Activated CD8-positive, alpha-beta memory T cell treated with anti-CD3 and anti-CD28 coated beads, Interleukin-2, amount 50 U/mL, for 24 hours (primary cell): ENCODE results near the gene SMYD3.
"Not testable (repeated sequence)": the region's sequence is repeated elsewhere in the genome, so short reads cannot be mapped to it uniquely, and the experiment has no call there.

Experiments
- DNase-seq: peaks from one replicate; pipeline ENCODE4 v3.0.0-alpha.2; 2020; ENCODE audit errors: extremely low read depth

SMYD3 gene

DNA sequence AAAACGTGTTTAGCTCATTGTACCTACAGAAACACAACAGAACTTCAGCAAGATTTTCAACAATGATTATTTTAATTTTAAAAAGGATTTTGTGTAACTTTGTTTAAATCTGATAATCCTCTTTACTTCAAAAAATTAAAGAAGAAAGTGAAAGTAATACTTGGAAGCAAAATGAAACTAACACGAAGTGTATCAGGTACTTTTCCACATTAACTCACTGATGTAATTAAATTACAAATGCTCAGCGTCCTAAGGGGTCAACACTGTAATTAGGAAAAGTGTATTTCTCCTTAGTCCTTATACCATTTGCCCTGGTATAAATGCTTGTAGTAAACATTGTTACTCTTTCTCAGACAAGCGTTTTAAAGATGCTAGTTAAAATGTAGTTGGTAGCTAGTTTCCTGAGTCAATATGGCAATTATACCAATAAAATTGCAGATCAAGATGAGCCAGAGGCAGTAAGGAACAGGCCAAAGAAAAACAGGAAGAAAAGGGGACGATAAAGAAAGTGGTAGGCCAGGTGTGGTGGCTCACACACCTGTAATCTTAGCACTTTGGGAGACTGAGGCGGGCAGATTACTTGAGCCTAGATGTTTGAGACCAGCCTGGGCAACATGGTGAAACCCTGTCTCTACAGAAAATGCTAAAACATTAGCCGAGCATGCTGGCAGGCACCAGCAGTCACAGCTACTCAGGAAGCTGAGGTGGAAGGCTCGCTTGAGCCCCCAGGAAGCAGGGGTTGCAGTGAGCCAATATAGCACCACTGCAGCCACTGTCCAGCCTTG lies 553.0 kb downstream of the SMYD3 start:
- no peak for DNase-seq

GRCh38 chr1:245952383-245953026 lies 554.6 kb downstream of the SMYD3 start:
- no peak for DNase-seq

GRCh38 chr1:245948786-245949185 lies 558.3 kb downstream of the SMYD3 start:
- DNase-seq = no peak

DNA sequence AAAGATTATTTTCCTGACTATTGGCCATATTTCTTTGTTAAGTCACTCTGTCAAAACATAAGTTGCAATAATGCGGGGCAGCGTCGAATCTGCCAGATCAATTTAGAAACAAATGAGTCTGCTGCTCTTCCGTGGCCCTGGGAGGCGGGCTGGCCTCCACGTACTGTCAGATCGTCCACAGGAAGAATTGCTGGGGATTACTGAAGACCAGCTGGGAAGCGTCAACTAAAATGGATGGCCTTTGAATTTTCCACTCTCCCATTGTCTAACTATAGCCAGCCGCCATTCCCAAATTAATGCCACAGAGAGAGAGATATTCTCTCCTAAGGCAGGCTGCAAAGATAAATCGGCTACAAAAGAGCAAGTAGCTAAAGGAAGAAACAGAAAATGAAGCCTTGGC lies 560.2 kb downstream of the SMYD3 start:
- no peak for DNase-seq

GRCh38 chr1:245945136-245945535 lies 561.9 kb downstream of the SMYD3 start:
- not testable (repeated sequence) for DNase-seq

DNA sequence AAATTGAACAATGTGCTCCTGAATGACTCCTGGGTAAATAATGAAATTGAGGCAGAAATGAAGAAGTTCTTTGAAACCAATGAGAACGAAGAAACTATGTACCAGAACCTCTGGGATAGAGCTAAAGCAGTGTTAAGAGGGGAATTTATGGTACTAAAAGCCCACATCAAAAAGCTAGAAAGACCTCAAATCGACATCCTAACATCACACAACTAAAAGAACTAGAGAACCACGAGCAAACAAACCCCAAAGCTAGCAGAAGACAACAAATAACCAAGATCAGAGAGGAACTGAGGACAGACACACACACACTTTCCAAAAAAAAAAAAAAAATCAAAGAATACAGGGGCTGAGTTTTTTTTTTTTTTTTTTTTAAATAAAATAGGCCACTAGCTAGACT lies 564.2 kb downstream of the SMYD3 start:
- DNase-seq = no peak

DNA sequence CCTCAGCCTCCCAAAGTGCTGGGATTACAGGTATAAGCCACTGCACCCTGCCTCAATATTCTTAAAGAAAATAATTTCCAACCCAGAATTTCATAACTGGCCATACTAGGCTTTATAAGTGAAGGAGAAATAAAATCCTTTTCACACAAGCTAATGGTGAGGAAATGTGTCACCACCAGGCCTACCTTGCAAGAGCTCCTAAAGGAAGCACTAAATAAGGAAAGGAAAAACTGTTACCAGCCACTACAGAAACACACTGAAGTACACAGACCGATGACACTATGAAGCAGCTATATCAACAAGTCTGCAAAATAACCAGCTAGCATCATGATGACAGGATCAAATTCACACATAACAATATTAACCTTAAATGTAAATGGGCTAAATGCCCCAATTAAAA lies 565.3 kb downstream of the SMYD3 start:
- DNase-seq = not testable (repeated sequence)

GRCh38 chr1:245939756-245940345 lies 567.2 kb downstream of the SMYD3 start:
- DNase-seq = no peak

- no peak for DNase-seq
Observed at GRCh38 chr1:245938046-245938435, 569.0 kb downstream of the SMYD3 start.

DNA sequence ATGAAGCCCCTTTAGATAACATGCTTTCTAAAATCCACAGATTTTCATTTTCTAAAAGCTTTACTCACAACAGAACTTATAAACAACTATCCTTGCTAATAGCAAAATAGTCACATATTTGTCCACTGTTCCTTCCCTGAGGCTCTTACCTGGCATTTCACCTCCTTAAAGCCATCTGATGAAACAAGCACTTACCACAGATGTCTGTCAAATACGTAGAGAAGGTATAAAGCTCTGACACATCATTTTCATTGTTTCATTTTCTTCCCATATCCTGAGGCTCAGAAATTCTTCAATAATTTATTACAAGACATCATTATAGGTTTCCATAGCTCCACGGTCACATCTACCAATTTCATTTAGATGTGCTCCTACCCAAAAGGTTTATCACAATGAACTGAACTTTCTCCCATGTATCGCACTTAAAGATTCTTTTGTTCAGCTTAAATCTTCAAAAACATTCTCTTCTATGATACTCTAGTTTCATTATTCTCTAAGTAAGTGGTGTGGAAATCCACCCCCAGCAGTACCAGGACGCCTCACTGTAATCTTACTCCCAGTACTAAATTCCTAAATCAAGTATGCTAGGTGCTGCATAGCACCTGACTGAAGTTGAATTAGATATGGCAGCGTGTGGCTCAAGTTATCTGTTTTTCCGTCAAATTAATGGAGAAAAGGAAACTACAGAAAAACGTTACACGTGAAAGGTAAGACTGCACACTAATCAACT lies 569.6 kb downstream of the SMYD3 start:
- no peak for DNase-seq

DNA sequence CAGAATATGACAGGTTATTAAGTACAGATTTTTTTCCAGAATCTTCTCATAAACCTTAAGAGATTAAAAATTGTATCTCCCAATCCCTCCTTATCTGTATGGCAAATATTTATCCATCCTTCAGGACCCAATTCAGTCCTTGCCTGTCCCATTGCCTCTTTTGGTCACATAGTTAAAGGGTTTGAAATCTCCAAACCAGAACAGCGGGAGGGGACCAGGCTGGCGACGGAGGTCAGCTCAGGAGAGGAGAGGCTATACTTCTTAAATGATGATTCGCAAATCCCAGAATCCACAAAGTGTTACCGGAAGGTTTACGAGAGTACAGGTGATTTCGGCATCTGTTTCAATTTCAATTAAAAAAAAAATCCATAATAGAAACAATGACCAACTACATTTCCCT lies 572.7 kb downstream of the SMYD3 start:
- no peak for DNase-seq

DNA sequence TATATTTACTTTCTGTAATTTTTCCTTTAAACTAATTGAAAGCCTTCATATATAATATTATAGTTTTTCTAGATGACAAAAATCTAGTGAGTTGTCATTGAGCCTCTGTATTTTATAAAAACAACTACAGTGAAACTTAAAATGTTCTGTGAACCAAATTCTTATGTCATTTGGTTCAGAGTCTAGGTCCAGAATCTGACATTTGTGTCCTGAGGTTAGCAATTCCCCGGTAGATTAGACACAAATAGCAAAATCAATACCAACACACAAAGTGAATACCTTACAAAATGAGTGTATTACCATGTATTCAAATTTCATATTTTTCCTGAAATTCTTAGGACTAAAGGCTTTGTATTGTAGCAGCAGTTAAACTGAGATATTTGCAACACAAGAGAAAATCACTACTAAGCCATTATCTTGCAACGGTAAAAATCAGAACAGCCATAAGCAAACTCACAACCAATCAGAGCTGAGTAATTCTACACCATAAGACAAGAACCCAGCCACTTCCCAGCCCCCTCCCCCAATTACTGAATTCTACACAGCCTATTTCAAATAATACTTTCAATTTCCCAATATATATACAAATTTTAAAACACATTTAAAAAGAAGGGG lies 573.5 kb downstream of the SMYD3 start:
- DNase-seq = no peak

DNA sequence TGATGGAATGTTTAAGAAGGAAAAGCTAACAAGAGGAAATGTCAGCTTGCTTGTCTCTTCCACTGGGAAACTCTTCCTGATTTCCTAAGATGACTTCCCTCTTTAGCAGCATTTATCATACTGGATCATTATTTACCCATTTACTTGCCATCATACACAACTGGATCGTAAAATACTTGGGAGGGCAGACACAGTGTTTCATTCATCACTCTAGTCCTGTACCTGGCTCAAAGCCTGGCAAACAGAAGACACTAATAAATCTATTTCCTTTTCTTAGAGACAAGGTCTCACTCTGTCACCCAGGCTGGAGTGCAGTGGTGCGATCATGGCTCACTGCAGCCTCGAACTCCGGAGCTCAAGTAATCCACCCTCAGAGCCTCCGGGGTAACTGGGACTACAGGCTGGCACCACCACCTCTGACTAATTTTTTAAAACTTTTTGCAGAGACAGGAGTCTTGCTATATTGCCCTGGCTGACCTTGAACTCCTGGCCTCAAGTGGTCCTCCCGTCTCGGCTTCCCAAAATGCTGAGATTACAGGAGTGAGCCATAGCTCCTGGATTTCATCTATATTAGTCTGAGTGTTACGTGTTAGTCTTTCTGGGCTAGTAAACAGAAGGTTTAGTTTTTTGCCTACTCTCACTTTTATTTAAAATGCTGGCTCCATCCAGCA lies 574.6 kb downstream of the SMYD3 start:
- DNase-seq = no peak

DNA sequence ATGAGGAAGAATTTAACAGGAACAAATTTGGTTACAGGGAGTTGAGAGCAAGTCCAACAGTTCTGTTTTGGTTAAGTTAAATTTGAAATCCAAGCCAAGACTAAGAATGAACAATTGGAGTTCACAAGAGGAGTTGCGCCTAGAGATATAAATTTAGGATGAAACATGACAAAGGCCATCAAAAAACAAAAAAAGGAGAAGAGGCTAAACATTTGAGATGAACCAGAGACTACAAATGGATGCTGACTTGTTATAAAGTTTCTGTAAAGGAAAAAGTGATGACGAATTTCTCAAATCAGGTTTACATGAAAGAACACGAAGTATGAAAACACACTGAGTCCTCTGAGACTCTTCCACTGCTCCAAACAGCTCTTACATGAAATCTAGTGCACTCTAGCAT lies 575.6 kb downstream of the SMYD3 start:
- DNase-seq = no peak

GRCh38 chr1:245929224-245929623 lies 577.9 kb downstream of the SMYD3 start:
- DNase-seq = no peak

- DNase-seq = no peak
Observed at GRCh38 chr1:245926888-245927287, 580.2 kb downstream of the SMYD3 start.

GRCh38 chr1:245923215-245923614 lies 583.9 kb downstream of the SMYD3 start:
- DNase-seq = no peak

- no peak for DNase-seq
Observed at GRCh38 chr1:245921417-245921816, 585.7 kb downstream of the SMYD3 start.

DNA sequence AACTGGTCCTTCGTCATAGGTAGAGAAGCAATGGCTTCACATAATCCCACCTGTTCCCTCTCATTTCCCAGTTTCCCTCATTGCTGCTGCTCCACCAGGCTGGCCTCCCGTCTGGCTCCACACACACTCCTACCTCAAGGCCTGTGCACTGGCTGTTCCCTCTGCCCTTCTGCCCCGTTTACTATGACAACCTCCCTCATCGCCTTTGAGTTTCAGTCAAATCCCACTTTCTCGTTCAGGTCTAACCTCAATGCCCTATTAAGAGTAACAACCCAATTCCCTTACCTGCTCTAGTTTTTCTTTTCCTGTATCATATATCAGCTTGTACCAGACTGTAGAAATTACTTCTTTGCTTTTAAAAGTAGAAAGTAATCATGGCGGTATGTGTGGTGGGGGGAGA lies 589.7 kb downstream of the SMYD3 start:
- no peak for DNase-seq

GRCh38 chr1:245915841-245916240 lies 591.2 kb downstream of the SMYD3 start:
- DNase-seq = no peak

DNA sequence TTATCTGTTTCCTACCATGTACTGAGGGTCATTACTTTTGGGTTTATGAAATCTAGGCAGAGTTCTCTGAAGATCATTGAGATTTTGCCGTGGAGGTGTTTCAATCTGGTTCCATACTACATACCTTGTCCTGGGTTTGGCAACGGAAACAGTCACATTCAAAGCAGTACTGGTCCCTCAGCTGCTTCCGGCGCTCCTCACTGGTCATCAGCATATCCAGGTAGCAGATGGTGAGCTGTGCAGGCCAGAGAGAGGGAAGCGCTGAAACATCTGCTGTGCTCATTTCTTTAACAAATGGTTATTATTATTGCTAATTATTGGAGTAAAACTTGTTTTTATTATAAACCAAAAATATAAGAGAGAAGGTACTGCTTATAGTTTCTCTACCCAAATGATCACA lies 591.7 kb downstream of the SMYD3 start:
- DNase-seq = no peak

DNA sequence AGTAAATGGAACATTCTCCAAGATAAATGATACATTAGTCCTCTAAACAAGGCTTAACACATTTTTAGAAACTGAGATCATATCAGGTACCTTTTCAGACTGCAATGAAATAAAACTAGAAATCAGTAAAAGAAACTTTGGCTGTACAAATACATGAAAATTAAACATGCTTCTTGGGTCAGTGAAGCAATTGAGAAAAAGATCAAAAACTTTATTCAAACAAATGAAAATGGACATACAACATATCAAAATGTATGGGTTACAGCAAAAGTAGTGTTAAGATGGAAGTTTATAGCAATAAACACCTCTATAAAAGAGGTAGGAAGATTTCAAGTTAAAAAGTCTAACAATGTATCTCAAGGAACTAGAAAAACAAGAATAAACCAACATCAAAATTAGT lies 598.5 kb downstream of the SMYD3 start:
- DNase-seq = no peak
